NCI-H1092 (cell line): ENCODE results near the gene PTPRE.

Experiments used
- DNase-seq: peaks from one replicate; lab custom pipeline; 2025; lab: John Stamatoyannopoulos, UW

The PTPRE gene

DNA sequence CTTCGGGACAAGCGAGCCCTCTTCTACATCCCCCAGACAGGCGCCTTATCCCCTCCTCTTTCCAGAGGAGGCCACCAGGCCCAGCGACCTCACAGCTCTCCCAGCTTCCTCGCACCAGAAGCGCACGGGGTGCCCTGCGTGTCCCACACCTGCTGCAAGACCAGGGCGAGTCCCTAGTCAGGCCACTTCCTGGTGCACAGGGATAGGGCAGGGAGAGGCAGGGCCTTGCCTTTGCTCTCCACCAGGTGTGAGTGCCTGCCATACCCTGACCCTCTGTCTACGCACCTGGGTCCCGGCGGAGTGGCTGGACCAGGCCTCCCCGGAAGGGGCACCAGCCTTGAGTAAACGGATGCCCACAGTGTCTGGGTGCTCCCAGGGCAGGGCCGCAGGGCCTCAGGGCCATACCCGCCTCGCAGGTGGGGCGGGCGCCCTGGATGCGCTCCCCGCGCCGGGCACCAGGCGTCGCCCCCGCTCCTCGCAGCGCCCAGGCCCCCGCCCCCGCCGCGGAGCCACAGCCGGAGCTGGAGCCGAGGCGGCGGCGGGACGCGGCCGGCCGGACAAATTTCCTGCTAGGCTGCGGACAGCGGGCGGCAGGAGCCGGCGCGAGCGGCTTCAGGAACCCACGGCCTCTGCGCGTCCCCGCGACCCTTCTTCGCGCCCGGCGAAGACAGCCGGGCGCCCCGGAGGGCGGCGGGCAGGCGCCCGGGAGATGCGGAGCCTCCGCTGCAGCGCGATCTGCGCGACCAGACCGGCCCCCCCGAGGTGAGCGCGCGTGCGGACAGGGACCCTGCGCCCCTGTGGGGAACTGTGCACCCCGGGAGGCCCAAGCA lies at the start of gene PTPRE:
PTPRE (plus strand) TSS at position 556 of the 830 bp plus-strand sequence. CDS start 133,779 bp downstream, outside the sequence.
- DNase-seq = no peak

DNA sequence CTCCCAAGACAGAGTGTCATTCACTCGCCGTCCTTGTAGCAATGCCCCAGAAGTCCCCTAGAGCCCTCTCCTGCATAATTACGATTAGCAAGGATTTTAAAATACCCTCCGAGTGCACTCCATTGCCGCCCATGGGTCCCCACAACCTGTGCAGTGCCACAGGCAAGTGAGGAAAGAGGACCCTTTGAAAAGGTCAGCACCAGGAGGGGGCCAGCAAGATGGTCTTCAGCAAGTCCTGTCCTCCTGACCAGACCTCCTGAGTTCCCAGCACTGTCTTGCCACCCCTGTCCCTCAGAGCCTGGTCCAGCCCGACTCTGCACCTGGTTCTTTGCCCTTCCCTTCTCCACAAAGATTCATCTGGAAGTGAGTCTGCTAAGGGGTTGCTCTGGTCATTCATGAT lies 46.3 kb upstream of the PTPRE start:
- DNase-seq = no peak

GRCh38 chr10:127863231-127863825 lies 43.6 kb upstream of the PTPRE start:
- no peak for DNase-seq

DNA sequence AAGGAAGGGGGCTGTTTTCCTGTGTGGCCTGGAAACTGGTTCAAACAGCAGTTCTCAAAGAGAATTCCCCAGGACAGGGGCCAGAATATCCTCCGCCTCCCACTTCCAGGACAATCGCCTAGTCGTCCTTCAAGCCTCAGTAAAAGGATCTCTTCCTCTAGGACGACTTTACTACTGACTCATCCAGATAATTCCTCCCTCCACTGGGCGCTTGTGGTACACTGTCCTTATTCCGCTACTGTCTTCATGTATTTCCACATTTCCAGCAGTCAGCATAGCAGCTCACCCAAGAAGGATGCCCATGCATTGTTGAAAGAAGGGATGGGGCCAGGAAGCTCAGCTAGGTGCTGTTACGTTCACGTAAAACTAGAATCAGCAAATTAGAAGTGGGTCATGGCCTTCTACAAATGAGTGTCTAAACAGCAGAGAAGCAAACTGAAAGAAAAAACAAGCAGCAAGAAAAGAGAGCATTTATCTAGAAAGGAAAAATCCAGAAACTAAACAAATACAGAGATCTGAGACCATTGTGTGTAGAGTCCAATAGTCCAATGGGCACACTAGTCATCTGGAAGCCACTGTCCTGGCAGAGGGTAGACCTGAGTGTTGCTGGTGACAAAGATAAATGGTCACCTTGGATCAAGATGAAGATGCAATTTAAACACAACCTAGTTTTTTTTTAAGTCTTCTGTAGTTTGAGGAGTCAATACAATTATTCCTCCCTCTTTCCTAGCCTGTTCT lies 40.5 kb upstream of the PTPRE start:
- DNase-seq = no peak

- DNase-seq = no peak
These were observed 39.1 kb upstream of the PTPRE start for GRCh38 chr10:127867805-127868204.

DNA sequence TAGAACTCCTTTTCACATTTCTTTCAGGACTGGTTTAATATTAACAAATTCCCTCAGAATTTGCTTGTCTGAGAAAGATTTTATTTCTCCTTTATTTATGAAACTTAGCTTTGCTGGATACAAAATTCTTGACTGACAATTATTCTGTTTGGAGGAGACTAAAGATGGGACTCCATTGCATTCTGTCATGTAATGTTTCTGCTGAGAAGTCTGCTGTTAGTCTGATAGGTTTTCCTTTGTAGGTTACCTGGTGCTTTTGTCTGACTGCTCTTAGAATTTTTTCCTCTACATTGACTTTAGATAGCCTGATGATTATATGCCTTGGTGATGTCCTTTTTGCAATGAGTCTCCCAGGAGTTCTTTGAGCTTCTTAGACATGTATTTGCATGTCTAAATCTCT lies 37.6 kb upstream of the PTPRE start:
- no peak for DNase-seq

GRCh38 chr10:127871631-127872010 lies 35.3 kb upstream of the PTPRE start:
- no peak for DNase-seq

DNA sequence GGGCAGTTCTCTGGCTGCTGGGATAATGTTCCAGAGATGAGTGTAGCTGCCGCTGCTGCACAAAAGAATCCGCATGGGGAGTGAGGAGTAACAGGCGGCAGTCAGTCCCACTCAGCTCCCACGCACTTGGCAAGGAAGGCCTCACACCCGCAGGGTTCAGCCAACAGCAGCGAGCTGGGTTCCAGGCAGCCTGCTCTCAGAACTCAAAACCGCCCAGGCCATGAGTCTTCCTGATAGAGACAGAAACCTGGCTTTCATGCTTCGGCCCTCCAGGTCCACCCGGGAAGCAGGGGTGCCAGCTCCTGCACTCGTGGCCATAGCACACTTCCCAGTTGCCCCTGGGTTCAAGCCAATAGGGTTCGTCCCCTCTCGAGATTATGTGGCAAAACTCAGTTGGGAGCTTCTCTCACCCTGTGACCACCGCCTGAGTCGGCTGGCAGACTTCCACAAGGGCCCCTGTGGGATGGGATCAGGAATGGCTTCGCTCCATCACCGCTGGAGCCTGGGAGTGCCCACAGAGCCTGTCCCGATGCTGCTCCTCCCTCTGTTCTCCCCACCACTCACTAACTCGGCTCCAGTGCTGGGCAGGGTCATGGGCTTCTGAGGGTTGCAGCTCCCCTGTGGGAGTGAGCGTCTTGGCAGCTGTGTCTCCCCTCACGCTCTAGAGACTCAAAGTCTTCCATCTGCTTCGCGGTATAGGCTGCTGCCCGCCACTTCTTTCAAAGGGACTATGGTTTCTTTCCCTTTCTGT lies 34.7 kb upstream of the PTPRE start:
- DNase-seq = no peak

DNA sequence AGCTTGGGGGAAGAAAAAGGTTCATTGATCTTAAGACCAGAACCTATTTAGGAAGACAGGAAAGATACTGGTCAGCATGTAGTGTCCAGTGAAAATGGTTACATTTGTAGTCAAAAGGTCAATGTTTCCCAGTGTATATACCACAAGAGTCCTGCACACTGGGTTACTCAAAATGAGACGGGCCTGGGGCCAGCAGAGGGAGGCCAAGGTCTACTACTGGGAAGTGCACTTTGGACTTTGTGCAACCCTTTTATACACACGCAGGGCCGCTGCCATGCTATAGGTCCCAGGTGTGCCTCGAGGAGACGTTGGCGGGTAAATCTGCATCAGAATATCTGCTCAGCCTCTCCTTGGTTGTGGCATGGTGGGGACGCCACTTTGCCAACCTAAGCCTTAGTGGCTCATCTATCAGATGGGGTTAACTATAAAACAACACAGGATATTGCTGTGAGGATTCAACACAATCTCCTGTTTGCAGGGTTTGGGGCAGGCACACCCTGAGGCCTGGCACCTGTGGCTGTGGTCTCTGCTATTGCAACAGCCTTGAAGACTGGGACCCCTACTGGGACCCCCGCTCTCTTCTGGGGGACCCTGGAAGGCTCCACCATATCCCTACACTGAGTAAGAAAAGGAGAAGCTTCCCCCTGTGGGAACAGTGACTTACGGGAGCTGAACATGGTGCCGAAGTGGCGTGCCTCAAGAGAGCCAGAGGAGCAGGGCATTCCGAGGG lies 33.9 kb upstream of the PTPRE start:
- no peak for DNase-seq

DNA sequence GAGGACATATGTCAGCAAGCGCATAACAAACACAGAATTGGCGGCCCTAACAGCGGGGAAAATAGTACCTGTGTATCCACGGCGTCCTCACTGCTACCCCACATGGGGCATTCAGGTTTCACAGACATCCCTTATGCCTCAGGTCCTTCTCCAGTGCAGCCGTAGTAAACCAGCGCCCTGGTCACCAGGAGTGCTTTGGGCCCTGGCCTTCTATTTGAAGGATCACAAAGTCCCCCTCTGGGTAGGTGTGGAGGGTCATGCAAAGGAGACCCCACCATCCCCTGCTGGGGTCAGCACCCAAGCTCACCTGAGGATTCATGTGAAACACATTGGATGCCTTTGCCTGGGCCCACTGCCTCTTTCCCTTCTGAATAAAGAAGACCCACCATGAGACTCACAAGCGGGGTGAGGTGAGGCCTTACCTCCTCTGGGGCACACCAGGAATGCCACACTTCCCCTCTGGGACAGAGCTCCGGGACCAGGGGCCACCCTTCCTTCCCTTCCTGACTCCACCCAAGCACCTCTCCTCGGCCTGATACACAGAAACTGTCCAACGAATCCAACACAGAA lies 32.9 kb upstream of the PTPRE start:
- no peak for DNase-seq

DNA sequence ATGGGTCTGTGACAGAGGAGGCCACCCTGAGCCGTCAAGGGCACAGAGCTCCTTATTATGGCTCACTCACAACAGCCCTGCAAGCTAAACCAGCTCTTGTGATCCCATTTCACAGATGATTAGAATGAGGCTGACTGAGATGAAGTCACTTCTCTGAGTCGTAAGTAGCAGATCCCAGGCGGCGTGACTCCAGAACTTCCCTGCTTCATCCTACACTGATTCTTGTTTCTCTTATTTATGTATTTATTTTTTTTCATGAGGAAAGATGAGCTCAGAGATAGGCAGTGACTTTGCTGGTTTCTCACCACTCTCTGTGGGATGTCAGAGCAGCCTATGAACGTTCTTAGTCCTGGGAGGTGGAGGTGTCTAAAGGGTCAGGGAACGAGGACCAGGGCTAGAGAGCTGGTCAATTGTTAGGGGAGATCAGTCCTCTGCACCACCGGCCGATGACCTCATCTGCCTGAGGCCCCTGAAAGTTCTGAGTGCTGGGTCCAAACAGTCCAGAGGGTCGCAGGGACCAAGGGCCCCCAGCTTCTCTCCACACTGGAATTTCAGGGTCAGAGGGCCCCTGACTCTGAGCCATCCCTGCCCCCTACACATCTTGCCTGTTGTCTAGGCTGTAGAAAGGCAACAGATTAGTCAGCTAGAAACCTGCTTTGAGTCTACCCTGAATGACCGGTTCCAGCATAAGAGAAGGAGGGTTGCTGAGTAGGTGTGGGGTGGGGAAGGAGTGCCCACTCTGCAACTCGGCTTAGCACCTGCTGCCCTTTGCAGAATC lies 32.0 kb upstream of the PTPRE start:
- DNase-seq = no peak

DNA sequence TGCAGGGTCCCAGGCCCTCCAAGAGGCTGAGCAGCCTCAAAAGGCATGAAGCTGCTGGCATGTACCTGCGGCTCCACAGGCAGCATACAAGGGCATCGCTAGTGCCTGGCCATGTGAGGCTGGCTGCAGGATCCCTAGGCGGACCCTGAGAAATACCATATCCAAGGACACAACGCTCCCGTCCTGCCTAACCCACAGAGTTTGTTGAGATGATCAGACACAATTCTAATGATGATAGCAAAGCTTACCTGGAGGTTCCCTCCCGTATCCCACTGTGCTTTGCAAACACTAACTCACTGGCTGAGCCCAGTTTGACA lies 31.5 kb upstream of the PTPRE start:
- DNase-seq = no peak

GRCh38 chr10:127875916-127876315 lies 31.0 kb upstream of the PTPRE start:
- no peak for DNase-seq

- DNase-seq = no peak
These were observed 29.8 kb upstream of the PTPRE start for GRCh38 chr10:127877116-127877515.

DNA sequence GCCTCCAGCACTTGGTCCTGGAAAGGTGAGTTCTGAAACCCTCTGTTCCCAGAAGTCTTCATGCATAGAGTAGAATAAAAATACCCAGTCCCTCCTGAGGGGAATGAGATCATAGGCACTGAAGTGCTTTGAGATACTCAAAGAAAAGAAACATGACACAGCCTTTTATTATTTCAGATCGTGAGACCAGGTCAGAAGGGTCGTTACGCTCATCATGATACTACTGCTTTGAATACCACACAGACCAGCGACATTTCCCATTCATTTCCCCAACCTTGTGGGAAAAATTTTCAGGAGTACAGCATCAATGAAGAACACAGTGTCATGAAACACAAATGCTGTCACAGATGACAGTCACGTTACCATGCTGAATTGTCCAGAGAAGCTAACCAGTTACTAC lies 29.2 kb upstream of the PTPRE start:
- DNase-seq = no peak

DNA sequence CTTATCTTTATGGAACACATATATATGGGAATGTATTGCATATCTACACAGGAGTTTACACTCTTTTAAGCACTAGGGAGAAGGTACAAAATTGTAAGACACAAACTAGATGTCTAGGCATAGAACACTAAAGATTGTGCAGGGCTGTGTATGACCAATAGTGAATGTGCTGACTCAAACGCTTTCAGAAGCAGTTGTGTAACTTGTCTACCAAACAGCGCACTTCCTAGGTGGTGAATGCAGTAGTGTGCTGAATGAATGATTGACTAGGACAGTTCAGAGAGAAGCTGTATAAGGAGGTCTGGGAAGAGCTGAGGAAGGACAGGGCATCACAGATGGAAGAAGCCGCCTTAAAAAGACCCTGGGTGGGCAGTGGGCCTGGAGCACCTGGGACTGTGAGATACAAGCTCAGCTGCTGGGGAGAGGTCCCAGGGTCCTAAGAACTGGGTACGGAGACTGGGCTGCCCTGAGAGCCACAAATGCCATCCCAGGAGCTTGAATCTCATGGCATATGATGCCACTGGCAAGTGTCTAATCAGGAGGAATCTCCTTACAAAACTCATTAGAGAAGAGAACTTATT lies 28.3 kb upstream of the PTPRE start:
- DNase-seq = no peak

DNA sequence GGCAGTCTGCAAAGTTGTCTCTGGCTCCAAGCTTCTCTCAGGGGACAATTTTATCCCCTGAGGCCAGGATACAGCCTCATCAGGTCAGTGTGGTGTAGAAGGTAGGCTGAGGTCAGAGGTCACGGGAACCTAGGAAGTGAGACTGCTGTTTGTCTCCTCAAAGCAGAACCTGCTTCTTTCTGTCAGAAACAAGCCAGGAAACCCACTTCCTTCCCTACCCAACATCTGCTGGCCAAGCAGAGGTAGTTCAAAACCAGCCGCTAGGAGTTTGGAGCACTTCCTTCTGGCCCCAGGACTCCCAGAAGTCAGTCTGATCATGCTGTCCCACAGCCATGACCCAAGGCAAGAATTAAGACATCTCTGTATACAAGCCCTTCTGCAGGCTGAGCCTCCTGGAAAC lies 26.3 kb upstream of the PTPRE start:
- DNase-seq = no peak

DNA sequence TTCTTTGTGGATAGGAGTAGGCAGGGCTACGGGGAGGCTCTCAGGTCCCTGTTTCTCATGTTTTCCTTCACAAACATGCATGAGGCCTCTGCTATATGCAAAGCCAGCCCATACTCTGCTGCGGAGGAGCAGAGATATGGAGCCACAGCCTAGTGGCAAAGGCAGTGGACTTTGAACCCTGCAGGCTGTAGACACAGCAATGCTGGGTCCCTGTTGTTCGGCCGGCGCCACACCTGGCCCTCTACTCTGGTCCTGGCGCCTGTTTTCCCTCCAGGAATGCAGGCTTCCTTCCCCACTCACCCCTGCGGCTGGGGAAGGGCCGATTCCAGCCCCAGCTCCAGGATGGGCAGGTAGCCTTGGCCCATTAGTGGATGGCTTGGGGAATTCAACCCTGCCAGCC lies 25.6 kb upstream of the PTPRE start:
- no peak for DNase-seq

DNA sequence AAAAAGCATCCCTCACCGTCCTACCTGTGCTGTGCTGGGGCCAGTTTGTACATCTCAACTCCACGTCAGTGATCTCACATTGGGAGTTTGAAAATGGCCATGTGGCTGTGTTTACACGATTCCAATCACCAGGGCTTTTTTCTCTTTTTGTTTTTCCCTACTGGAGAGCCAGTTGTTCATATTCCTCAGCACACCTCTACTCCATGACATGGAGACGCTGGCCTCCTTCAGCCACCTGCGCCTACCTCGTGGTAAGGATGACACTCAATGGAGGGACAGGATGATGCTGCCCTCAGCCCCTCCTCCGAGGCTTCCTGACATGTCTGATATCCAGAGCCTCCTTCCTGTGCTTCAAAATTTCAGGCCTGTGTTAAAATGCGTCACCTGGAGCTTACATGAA lies 24.5 kb upstream of the PTPRE start:
- DNase-seq = no peak

- DNase-seq = no peak
These were observed 24.0 kb upstream of the PTPRE start for GRCh38 chr10:127882801-127883459.
